ENCODE measurements around the gene RBM42.
"Not testable (repeated sequence)": the region's sequence is repeated elsewhere in the genome, so short reads cannot be mapped to it uniquely, and the experiment has no call there.

RBM42 gene

GRCh38 chr19:35628565-35629331, at the start of gene RBM42:
Gene RBM42 (plus strand): TSS chr19:35629036. CDS start chr19:35629154, 118 bp downstream.
- peak; percentile 84 for DNase-seq

- DNase-seq = no peak
Measured at GRCh38 chr19:35582760-35583159, 46.1 kb upstream of the RBM42 start.

GRCh38 chr19:35585848-35586247, 43.0 kb upstream of the RBM42 start, which contains the start of gene PMIS2:
Gene PMIS2 (plus strand): TSS chr19:35586173. CDS start chr19:35586260, 87 bp downstream.
- no peak for DNase-seq

- no peak for DNase-seq
Measured at GRCh38 chr19:35587321-35587720, 41.5 kb upstream of the RBM42 start.

GRCh38 chr19:35590875-35591274, 38.0 kb upstream of the RBM42 start:
- DNase-seq = no peak

GRCh38 chr19:35592226-35592625, 36.6 kb upstream of the RBM42 start:
- no peak for DNase-seq

- DNase-seq = not testable (repeated sequence)
Measured at GRCh38 chr19:35595026-35595425, 33.8 kb upstream of the RBM42 start.

GRCh38 chr19:35595928-35596327, 32.9 kb upstream of the RBM42 start:
- DNase-seq = no peak

GRCh38 chr19:35596366-35596999, 32.4 kb upstream of the RBM42 start:
- DNase-seq = no peak

GRCh38 chr19:35601971-35602370, 26.9 kb upstream of the RBM42 start:
- no peak for DNase-seq

- not testable (repeated sequence) for DNase-seq
Measured at GRCh38 chr19:35604436-35604835, 24.4 kb upstream of the RBM42 start.

GRCh38 chr19:35607170-35607569, 21.7 kb upstream of the RBM42 start:
- DNase-seq = not testable (repeated sequence)

GRCh38 chr19:35607661-35608060, 21.2 kb upstream of the RBM42 start:
- DNase-seq = no peak

GRCh38 chr19:35608251-35608650, 20.6 kb upstream of the RBM42 start:
- no peak for DNase-seq

- no peak for DNase-seq
Measured at GRCh38 chr19:35609851-35610353, 18.9 kb upstream of the RBM42 start.

GRCh38 chr19:35612224-35612558, 16.6 kb upstream of the RBM42 start:
- no peak for DNase-seq

- DNase-seq = peak; percentile 73
Measured at GRCh38 chr19:35612559-35613321, 16.1 kb upstream of the RBM42 start, which contains the start of gene HAUS5. Gene HAUS5 (plus strand): TSS chr19:35612735. CDS start chr19:35612795, 60 bp downstream.

GRCh38 chr19:35613574-35613973, 15.3 kb upstream of the RBM42 start:
- no peak for DNase-seq

GRCh38 chr19:35615036-35615435, 13.8 kb upstream of the RBM42 start:
- DNase-seq = no peak

- DNase-seq = no peak
Measured at GRCh38 chr19:35618857-35619256, 10.0 kb upstream of the RBM42 start.

- no peak for DNase-seq
Measured at GRCh38 chr19:35619290-35619923, 9.4 kb upstream of the RBM42 start.

GRCh38 chr19:35620001-35620400, 8.8 kb upstream of the RBM42 start:
- no peak for DNase-seq

GRCh38 chr19:35621708-35622107, 7.1 kb upstream of the RBM42 start:
- no peak for DNase-seq

Measured in NCI-H1436 treated with DMSO at 0.1 percent for 48 hours (cell line).